ENCODE data around the gene SRRM2.

The SRRM2 gene

GRCh38 chr16:2782583-2783351, 30.3 kb downstream of the SRRM2 start:
- H2AFZ ChIP-seq = no peak overlapping the region
- no peak overlapping the region for H3K4me2 ChIP-seq (ENCODE audit: low read length)
- TF ChIP-seq CTCF (IDR thresholded peaks at IDR 0.05) = no peak
- no peaks in the 10 kb centered on the region for H3K36me3 ChIP-seq (ENCODE audit: control insufficient read depth, insufficient read depth, low read length)
- H3K27me3 ChIP-seq (ENCODE audit: control insufficient read depth, insufficient read depth, low read length) = peaks cover 3% of the 10 kb centered on the region
- H3K9ac ChIP-seq = no peak overlapping the region
- H3K9me3 ChIP-seq (ENCODE audit: control insufficient read depth, low read length) = no peaks in the 10 kb centered on the region
- no peak overlapping the region for H3K4me3 ChIP-seq (ENCODE audit: low read depth, low read length)
- H3K27ac ChIP-seq = no peak overlapping the region
- H3K79me2 ChIP-seq = peaks cover 6% of the 10 kb centered on the region
- peaks cover 21% of the 10 kb centered on the region for H3K4me1 ChIP-seq

- peaks cover 3% of the 10 kb centered on the region for H3K79me2 ChIP-seq
- no peak for TF ChIP-seq CTCF (IDR thresholded peaks at IDR 0.05)
- H3K36me3 ChIP-seq (ENCODE audit: control insufficient read depth, insufficient read depth, low read length) = no peaks in the 10 kb centered on the region
- H3K4me1 ChIP-seq = peaks cover 15% of the 10 kb centered on the region
- H3K9me3 ChIP-seq (ENCODE audit: control insufficient read depth, low read length) = no peaks in the 10 kb centered on the region
- no peak overlapping the region for H3K9ac ChIP-seq
- no peak overlapping the region for H3K27ac ChIP-seq
- H2AFZ ChIP-seq = no peak overlapping the region
- H3K27me3 ChIP-seq (ENCODE audit: control insufficient read depth, insufficient read depth, low read length) = peaks cover 3% of the 10 kb centered on the region
- H3K4me2 ChIP-seq (ENCODE audit: low read length) = no peak overlapping the region
- H3K4me3 ChIP-seq (ENCODE audit: low read depth, low read length) = no peak overlapping the region
Observed at GRCh38 chr16:2783581-2784357, 31.3 kb downstream of the SRRM2 start.

GRCh38 chr16:2784358-2785100, 32.1 kb downstream of the SRRM2 start:
- H2AFZ ChIP-seq = peak overlapping the region; percentile 83
- TF ChIP-seq CTCF (IDR thresholded peaks at IDR 0.05) = no peak
- no peak overlapping the region for H3K4me3 ChIP-seq (ENCODE audit: low read depth, low read length)
- H3K9ac ChIP-seq = no peak overlapping the region
- no peaks in the 10 kb centered on the region for H3K79me2 ChIP-seq
- H3K36me3 ChIP-seq (ENCODE audit: control insufficient read depth, insufficient read depth, low read length) = no peaks in the 10 kb centered on the region
- peaks cover 10% of the 10 kb centered on the region for H3K4me1 ChIP-seq
- H3K9me3 ChIP-seq (ENCODE audit: control insufficient read depth, low read length) = no peaks in the 10 kb centered on the region
- peak overlapping the region; percentile 45 for H3K4me2 ChIP-seq (ENCODE audit: low read length)
- no peak overlapping the region for H3K27ac ChIP-seq
- H3K27me3 ChIP-seq (ENCODE audit: control insufficient read depth, insufficient read depth, low read length) = peaks cover 3% of the 10 kb centered on the region

- Histone ChIP-seq H3K4me3 (ENCODE audit: low read depth, low read length) (no peak overlapping the region), H3K79me2 (no peaks in the 10 kb centered on the region), H3K9me3 (ENCODE audit: control insufficient read depth, low read length) (no peaks in the 10 kb centered on the region), H3K4me1 (peaks cover 12% of the 10 kb centered on the region), H3K36me3 (ENCODE audit: control insufficient read depth, insufficient read depth, low read length) (no peaks in the 10 kb centered on the region), H2AFZ (peak overlapping the region; percentile 83), H3K4me2 (ENCODE audit: low read length) (peak overlapping the region; percentile 45), H3K27ac (no peak overlapping the region), H3K27me3 (ENCODE audit: control insufficient read depth, insufficient read depth, low read length) (peaks cover 3% of the 10 kb centered on the region), H3K9ac (no peak overlapping the region)
- no peak for TF ChIP-seq CTCF (IDR thresholded peaks at IDR 0.05)
Observed at GRCh38 chr16:2785101-2785991, 32.9 kb downstream of the SRRM2 start.
